ENCODE measurements around the gene PITX3.

The PITX3 gene

GRCh38 chr10:102269017-102269416, 27.7 kb upstream of the PITX3 start:
- no peak overlapping the region for H2AFZ ChIP-seq
- peaks cover 10% of the 10 kb centered on the region for H3K4me1 ChIP-seq
- no peak overlapping the region for H3K27ac ChIP-seq
- H3K9me3 ChIP-seq (ENCODE audit: control insufficient read depth, low read length): no peaks in the 10 kb centered on the region
- no peaks in the 10 kb centered on the region for H3K27me3 ChIP-seq (ENCODE audit: control insufficient read depth, insufficient read depth, low read length)
- no peak overlapping the region for H3K4me3 ChIP-seq (ENCODE audit: low read depth, low read length)
- peaks cover 40% of the 10 kb centered on the region for H3K79me2 ChIP-seq
- TF ChIP-seq CTCF (IDR thresholded peaks at IDR 0.05): no peak
- no peak overlapping the region for H3K9ac ChIP-seq
- no peaks in the 10 kb centered on the region for H3K36me3 ChIP-seq (ENCODE audit: control insufficient read depth, insufficient read depth, low read length)
- no peak overlapping the region for H3K4me2 ChIP-seq (ENCODE audit: low read length)

- H3K4me3 ChIP-seq (ENCODE audit: low read depth, low read length): no peak overlapping the region
- H3K4me1 ChIP-seq: peaks cover 10% of the 10 kb centered on the region
- no peak overlapping the region for H3K27ac ChIP-seq
- H3K79me2 ChIP-seq: peaks cover 38% of the 10 kb centered on the region
- no peak overlapping the region for H3K9ac ChIP-seq
- no peaks in the 10 kb centered on the region for H3K9me3 ChIP-seq (ENCODE audit: control insufficient read depth, low read length)
- H2AFZ ChIP-seq: no peak overlapping the region
- no peak for TF ChIP-seq CTCF (IDR thresholded peaks at IDR 0.05)
- no peaks in the 10 kb centered on the region for H3K36me3 ChIP-seq (ENCODE audit: control insufficient read depth, insufficient read depth, low read length)
- H3K4me2 ChIP-seq (ENCODE audit: low read length): no peak overlapping the region
- H3K27me3 ChIP-seq (ENCODE audit: control insufficient read depth, insufficient read depth, low read length): no peaks in the 10 kb centered on the region
These were observed 27.1 kb upstream of the PITX3 start for GRCh38 chr10:102268375-102268888.

DNA sequence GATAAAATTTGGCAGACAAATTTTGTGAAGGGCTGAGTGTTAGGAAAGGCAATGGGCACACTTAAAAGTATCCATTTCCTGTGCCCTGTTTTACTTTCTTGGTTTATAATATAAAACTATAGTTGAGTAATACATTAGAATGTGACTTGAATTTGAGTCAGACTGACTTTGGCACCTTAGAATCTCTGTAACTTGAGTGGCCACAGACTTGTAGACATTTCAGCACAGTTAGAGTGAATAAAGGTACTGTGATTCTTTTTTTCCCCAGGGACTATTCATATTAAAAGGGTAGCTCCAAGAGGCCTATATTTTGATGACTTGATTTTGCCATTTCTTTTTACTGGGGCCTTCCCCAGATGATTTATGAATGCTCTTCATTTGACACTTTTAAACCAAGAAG, 26.4 kb upstream of the PITX3 start:
- Histone ChIP-seq H3K27me3 (ENCODE audit: control insufficient read depth, insufficient read depth, low read length) (no peaks in the 10 kb centered on the region), H2AFZ (no peak overlapping the region), H3K4me2 (ENCODE audit: low read length) (no peak overlapping the region), H3K4me1 (peaks cover 10% of the 10 kb centered on the region), H3K9ac (no peak overlapping the region), H3K79me2 (peaks cover 36% of the 10 kb centered on the region), H3K36me3 (ENCODE audit: control insufficient read depth, insufficient read depth, low read length) (no peaks in the 10 kb centered on the region), H3K27ac (no peak overlapping the region), H3K9me3 (ENCODE audit: control insufficient read depth, low read length) (no peaks in the 10 kb centered on the region), H3K4me3 (ENCODE audit: low read depth, low read length) (no peak overlapping the region)
- TF ChIP-seq CTCF (IDR thresholded peaks at IDR 0.05): no peak

GRCh38 chr10:102266670-102267069, 25.4 kb upstream of the PITX3 start:
- H3K9ac ChIP-seq: no peak overlapping the region
- H2AFZ ChIP-seq: no peak overlapping the region
- peaks cover 34% of the 10 kb centered on the region for H3K79me2 ChIP-seq
- TF ChIP-seq CTCF (IDR thresholded peaks at IDR 0.05): no peak
- no peak overlapping the region for H3K27ac ChIP-seq
- H3K4me3 ChIP-seq (ENCODE audit: low read depth, low read length): no peak overlapping the region
- H3K9me3 ChIP-seq (ENCODE audit: control insufficient read depth, low read length): no peaks in the 10 kb centered on the region
- H3K27me3 ChIP-seq (ENCODE audit: control insufficient read depth, insufficient read depth, low read length): no peaks in the 10 kb centered on the region
- no peak overlapping the region for H3K4me2 ChIP-seq (ENCODE audit: low read length)
- peaks cover 10% of the 10 kb centered on the region for H3K4me1 ChIP-seq
- no peaks in the 10 kb centered on the region for H3K36me3 ChIP-seq (ENCODE audit: control insufficient read depth, insufficient read depth, low read length)

- Histone ChIP-seq H3K9me3 (ENCODE audit: control insufficient read depth, low read length) (no peaks in the 10 kb centered on the region), H3K27me3 (ENCODE audit: control insufficient read depth, insufficient read depth, low read length) (no peaks in the 10 kb centered on the region), H3K4me3 (ENCODE audit: low read depth, low read length) (no peak overlapping the region), H3K27ac (no peak overlapping the region), H3K4me2 (ENCODE audit: low read length) (no peak overlapping the region), H3K4me1 (peaks cover 10% of the 10 kb centered on the region), H3K9ac (no peak overlapping the region), H3K79me2 (peaks cover 31% of the 10 kb centered on the region), H3K36me3 (ENCODE audit: control insufficient read depth, insufficient read depth, low read length) (no peaks in the 10 kb centered on the region), H2AFZ (no peak overlapping the region)
- TF ChIP-seq CTCF (IDR thresholded peaks at IDR 0.05): no peak
These were observed 23.1 kb upstream of the PITX3 start for GRCh38 chr10:102264371-102264770.

Data from parathyroid adenoma (tissue), 2 donors.